Vagina (tissue), 2 donors: ENCODE results near the gene MAN2A2.

Source experiments
- CTCF ChIP-seq, 3 experiments: fragments of 450-650 bp in 2 of 3; fragments of 200-600 bp in 1 of 3; sonication (generic) in 1 of 3; IDR thresholded peaks; one replicate each; pipeline ENCODE4 v1.5.1; 2017 to 2019; ENCODE audit warnings: antibody characterized with exemption in 3 of 3, mild to moderate bottlenecking in 2 of 3, moderate library complexity in 2 of 3
- POLR2A ChIP-seq, 2 donors: fragments of 450-650 bp; IDR thresholded peaks; one replicate each; pipeline ENCODE4 v1.6.1; 2017; ENCODE audit warnings: antibody characterized with exemption in 2 of 2, mild to moderate bottlenecking in 2 of 2, moderate library complexity in 2 of 2

GRCh38 chr15:90962021-90962420 lies 58.9 kb downstream of the MAN2A2 start:
- TF ChIP-seq POLR2A (IDR thresholded peaks at IDR 0.05): no peak
- TF ChIP-seq CTCF (IDR thresholded peaks at IDR 0.05): no peak
